Spleen (tissue), 7 donors: ENCODE measurements around the gene RANBP17.

Source experiments
- POLR2A ChIP-seq, 3 donors: fragments of 450-650 bp; IDR thresholded peaks; one replicate each; pipeline ENCODE4 v1.5.1; 2017; ENCODE audit warnings: antibody characterized with exemption in 3 of 3, mild to moderate bottlenecking in 1 of 3
- TF ChIP-seq, protein P1 (sequence below), 11 experiments: fragments of 200-600 bp in 7 of 11; fragments of 450-650 bp in 4 of 11; sonication (generic) in 4 of 11; IDR thresholded peaks in 8 of 11; conservative IDR thresholded peaks in 3 of 11; 1 replicate in 7 of 11; 2 replicates in 4 of 11; pipeline versions ENCODE4 v1.4.0 to v1.8.0; 2016 to 2021; ENCODE audit warnings: antibody characterized with exemption in 11 of 11, inconsistent platforms in 4 of 11, mild to moderate bottlenecking in 1 of 11
- donor health status: DM: no; HTN: no; CAD: no; lungs with moderate emphysema.
- donor health status: DM: no; HTN: no; CAD: no.
- donor health status: DM: no; HTN: no; CAD: no.

DNA sequence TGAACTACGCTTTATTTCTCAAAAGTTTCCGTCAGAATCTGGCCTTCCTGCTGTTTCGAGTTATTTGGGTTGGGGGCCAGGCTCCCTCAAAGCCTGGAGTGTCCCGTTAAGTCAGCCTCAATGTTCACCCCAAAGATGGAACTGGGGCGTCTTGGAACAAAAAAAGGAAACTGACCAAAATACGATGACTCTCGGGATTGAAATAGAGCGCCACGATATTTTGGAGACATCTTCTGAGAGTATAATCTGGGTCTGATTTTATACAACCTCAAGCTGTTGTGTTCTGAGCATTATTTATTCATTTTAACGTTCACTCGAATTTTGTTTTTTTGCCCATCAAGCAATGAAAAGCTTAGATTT, 475.4 kb downstream of the RANBP17 start:
- TF ChIP-seq, protein P1, sequence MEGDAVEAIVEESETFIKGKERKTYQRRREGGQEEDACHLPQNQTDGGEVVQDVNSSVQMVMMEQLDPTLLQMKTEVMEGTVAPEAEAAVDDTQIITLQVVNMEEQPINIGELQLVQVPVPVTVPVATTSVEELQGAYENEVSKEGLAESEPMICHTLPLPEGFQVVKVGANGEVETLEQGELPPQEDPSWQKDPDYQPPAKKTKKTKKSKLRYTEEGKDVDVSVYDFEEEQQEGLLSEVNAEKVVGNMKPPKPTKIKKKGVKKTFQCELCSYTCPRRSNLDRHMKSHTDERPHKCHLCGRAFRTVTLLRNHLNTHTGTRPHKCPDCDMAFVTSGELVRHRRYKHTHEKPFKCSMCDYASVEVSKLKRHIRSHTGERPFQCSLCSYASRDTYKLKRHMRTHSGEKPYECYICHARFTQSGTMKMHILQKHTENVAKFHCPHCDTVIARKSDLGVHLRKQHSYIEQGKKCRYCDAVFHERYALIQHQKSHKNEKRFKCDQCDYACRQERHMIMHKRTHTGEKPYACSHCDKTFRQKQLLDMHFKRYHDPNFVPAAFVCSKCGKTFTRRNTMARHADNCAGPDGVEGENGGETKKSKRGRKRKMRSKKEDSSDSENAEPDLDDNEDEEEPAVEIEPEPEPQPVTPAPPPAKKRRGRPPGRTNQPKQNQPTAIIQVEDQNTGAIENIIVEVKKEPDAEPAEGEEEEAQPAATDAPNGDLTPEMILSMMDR (IDR thresholded peaks at IDR 0.05 in 8 of 11, conservative IDR thresholded peaks at IDR 0.05 in 3 of 11) = peak in 1 of 11 experiments; percentile 2
- TF ChIP-seq POLR2A (IDR thresholded peaks at IDR 0.05) = no peak
